COLO668 (cell line): ENCODE measurements around the gene PDZD2.
"Not testable (repeated sequence)": the region's sequence is repeated elsewhere in the genome, so short reads cannot be mapped to it uniquely, and the experiment has no call there.

Experiments
- DNase-seq: peaks from one replicate; lab custom pipeline; 2025; ENCODE audit not compliant: unreplicated experiment; lab: John Stamatoyannopoulos, UW

The PDZD2 gene

DNA sequence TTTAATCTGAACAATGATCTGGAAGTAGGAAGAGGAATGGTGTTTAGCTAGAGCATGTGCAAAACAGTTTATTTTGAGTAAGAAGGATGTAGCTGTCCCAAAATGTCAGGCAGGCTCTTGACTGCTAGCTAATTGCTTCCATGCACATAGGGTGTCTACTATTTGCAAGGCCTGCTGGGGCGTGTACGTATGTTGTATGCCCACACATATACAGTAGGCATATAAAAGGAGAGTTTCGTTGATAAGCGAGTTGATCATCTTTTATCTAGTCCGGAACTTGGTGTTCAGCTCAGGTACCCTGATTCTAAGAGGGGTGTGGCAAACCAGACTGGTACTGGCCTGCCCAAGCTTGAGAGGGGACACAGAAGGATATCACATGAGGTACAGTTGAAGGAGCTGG lies 358.0 kb downstream of the PDZD2 start:
- DNase-seq = no peak

DNA sequence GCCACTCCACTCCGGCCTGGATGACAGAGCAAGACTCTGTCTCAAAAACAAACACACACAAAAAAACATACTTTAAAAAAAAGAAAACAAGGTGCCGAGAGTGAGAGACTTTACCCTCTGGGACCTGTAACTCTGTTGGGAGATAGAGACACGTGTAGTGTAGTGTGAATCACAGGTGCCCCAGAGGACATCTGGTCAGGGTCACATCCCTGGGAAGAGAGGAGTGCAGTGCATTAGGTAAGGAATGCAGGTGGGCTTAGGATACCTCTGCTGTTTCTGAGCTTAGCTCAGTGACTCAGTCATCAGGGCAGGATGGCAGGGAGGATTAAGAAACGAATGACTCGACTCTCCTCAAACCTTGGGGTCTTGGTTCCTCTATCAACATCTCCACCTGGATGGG lies 360.5 kb downstream of the PDZD2 start:
- DNase-seq = no peak

DNA sequence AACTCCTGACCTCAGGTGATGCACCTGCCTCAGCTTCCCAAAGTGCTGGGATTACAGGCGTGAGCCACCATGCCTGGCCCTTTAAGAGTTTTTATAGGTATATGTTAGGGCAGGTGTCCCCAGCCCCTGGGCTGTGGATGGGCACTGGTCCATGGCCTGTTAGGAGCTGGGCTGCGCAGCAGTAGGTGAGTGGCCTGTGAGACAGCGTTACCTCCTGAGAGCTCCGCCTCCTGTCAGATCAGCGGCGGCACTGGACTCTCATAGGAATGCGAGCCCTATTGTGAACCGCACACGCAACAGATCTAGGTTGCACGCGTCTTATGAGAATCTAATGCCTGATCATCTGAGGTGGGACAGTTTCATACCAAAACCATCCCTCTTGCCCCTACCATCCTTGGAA lies 361.8 kb downstream of the PDZD2 start:
- no peak for DNase-seq

DNA sequence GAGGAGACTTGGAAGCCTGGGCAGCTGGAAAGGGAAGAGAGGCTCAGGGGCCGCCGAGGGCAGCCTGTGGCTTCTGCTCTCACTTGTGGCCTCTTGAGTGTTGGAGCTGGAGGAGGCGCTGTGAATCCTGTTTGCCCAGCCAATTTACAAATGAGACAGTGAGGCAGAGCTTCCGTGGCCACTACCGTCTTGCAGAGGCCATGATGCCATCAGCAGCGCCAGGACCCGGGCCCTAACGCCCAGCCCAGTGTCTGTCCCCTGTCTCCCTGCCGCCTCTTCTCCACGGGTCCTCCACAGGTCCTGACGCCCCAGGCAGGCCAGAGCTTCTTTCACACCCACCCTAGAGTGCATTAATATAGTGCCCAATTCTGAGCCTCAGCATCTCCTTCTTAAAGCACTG lies 362.4 kb downstream of the PDZD2 start:
- DNase-seq = no peak

DNA sequence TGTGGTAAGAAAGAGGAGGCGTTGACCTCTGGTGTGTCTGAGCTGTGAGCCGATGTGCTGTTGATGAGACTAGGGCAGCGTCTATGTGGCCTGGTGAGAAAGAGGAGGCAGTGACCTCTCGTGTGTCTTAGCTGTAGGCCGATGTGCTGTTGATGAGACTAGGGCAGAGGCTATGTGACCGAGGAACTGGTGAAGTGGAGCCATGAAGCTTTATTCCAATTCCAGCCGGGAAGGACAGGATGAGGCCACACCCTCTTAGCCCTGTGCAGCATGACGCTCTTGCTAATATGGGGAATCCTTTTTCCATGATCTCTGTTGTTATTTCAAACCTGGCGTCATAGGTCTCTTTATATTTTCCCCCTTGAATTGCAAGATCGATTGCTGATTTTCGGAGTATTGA lies 362.8 kb downstream of the PDZD2 start:
- no peak for DNase-seq

DNA sequence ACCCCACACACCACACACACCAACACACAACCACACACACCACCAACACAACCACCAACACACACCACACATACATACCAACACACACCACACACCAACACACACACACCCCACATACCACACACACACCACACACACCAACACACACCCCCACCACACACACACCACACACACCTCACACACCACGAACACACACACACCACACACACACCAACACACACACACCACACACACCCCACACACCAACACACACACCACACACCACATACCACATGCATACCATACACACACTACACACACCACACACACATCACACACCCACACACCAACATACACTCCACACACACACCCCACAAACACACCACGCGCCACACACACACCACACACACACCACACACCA lies 363.8 kb downstream of the PDZD2 start:
- no peak for DNase-seq

DNA sequence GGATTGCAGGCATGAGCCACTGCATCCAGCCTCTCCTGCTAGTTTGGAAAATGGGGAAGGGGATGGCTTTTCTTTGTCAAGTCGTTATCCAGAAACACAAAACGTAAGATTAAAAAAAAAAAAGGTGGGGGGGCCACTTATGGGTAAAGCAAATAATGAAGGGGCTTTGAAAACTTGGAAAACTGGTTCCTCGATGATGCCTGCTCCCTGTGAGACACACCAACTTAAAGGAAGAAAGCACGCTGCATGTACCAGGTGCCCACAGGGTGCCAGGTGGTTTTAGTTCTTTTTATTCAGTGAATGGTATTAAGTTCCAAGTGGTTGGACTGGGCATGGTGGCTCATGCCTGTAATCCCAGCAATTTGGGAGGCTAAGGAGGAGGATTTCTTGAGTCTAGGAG lies 365.1 kb downstream of the PDZD2 start:
- no peak for DNase-seq

DNA sequence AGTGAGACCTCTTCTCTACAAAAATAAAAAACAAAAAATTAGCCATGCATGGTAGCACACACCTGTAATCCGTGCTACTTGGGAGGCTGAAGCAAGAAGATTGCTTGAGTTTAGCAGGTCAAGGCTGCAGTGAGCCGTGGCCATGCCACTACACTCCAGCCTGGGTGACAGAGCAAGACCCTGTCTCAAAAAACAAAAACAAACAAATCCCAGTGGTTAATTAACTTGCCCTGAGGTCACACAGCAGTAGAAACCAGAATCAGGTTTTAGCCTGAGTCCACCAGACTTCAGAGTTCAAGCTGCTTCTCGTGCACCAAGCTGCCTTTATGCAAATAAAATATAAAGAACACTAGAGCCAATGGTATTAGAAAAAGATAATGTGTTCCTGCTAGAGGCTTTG lies 365.5 kb downstream of the PDZD2 start:
- DNase-seq = no peak

DNA sequence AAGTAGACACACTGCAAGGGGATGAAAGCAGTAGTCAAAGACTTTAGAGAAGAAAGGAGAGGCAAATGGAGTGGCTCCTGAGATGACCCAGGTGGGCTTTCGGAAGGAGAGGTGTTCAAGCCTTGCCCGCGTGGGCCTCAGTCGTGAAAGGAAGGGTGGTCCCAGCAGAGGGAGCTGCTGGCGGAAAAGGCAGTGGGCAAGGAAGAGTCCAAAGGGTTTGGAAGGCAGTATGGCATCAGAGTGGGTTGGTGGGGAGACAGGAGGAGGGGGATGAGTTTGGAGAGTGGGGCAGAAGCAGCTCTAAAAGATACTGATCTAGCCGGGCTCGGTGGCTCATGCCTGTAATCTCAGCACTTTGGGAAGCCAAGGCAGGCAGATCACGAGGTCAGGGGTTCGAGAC lies 369.8 kb downstream of the PDZD2 start:
- DNase-seq = no peak

DNA sequence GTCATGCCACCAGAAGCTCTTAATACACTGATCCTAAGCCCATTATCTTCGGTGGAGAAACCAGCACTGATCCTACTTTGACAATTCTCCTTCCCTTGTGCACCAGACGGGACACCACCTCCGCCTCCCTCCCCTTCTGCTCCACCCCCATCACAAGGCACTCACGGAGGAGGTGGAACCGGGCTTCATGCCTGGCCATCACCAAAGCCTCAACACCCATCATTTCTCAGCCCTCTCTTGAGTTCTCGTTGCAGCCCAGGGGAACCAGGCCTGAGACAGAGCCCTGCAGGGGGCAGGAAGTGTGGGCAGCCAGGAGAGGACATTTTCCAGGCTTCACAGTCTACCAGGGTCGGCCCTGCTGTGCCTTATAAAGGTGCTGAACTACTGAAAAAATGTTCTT lies 374.7 kb downstream of the PDZD2 start:
- DNase-seq = no peak

DNA sequence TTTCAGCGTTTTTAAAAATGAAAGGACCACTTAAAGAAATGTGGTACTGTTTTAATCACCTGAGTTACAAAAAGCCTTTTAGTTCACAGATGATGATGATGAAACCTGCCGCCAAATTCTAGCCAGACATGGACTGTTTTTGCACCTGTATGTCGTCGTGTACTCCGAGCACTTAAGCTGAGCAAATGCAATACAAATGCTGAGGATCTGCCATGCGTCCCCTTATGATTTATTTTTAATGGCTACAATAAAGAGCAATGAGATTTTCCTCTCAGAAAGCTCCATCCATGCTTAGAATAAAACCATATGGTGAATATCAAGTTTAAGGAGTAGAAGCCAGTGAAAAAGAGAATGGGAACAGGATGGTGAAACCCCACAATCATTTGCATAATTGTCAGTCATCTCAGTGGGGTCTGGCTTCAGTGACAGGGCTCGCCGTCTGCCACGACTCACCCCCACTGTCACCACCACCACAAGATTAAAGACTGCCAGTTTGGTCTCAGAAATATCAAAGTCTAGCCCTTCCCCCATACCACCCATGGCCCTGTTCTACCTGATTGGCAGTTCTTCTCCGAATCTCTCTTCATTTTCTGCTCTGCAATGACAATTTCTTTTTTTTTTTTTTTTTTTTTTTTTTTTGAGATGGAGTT lies 375.3 kb downstream of the PDZD2 start:
- no peak for DNase-seq

DNA sequence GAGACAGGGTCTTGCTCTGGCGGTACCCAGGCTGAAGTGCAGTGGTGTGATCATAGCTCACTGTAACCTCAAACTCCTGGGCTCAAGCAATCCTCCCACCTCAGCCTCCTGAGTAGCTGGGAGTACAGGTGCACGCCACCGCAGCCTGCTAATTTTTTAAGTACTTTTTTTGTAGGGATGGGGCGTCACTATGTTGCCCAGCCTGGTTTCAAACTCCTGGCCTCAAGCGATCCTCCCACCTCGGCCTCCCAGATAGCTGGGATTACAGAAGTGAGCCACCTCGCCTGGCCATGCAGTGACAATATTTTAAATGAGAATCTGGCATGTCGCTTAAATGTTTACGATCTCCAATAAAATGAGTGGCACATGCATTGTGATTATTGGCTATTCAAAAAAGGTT lies 376.3 kb downstream of the PDZD2 start:
- not testable (repeated sequence) for DNase-seq

DNA sequence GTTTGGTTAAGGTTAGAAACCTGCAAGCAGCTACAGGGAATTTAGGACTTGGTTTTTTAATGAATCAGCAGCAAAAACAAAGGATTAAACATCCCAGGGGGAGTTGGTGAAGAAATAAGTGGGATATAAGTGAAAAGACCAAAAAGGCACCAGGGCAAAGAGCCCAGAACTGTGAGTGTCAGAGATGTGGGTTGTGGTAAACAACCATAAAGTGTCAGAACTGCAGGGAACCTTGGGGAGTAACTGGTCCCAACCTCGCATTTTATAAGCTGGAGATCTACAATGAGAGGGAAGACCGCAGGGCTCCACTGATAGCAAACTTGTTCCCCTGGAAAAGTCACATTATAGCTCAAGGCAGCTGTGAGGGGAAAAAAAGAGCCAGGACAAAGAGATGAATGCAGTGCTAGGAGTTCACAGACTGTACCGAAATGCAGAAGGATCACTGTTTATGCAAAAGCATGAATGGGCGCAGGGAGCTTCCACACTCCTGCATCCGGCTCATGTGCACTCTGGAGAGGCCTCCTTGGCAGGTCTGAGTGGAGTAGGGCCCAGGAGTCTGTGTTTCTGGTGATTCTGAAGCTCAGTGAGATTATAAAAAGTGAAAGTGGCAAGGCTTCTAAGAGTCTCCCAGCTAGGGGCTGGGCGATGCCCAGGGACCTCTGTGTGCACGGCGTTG lies 378.9 kb downstream of the PDZD2 start:
- no peak for DNase-seq

DNA sequence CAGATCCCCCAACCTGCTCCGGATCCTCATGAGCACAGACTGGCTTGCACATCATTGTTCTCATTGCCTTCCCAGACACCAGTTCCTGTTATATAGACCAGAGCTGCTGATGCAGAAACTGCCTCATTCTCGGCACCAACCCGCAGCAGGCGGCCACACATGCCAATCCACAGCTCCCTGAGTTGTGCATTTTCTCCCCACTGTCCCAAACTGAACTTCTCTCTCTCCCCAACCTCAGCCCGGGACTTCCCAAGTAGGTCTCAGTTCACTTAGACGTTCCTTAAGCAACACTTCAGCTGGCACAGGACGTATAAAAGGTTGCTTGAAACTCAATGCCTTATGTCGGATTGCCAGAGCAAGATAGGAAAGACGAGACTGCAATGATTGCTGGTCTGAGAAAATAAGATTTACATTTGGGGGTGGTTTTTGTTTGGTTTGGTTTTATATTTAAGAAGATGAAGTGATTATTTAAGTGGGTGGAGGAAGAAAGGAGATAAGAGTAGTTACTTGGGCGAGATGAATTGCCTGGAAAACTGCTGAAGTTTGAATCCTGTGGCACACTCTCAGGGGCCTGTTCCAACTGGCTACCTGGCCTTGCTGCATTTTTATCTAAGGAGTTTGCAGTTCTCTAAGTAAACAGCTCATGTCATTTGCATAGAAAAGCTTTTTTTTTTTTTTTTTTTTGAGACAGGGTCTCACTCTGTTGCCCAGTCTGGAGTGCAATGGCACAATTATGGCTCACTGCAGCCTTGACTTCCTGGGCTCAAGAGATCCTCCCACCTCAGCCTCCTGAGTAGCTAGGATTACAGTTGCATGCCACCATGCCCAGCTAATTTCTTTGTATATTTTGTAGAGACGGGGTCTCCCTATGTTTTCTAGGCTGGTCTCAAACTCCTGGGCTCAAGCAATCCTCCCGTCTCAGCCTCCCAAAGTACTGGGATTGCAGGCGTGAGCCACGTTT lies 379.8 kb downstream of the PDZD2 start:
- no peak for DNase-seq

DNA sequence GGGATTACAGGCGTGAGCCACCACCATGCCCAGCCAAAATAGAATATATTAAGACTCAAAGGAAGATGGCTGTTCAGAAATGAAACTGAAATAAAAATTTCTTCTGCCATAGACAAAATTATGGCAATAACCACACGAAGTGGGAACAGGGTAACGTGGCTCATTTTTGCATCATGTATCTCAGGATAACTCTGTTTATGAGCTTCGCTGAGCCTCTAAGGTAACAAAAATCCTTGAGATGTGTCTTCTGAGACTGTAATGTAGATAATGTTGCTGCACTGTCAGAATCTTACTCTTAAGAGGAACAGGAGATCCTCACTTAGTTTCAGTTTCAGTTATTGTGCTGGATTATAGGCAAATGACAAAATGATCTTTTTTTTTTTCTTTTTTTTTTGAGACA lies 381.3 kb downstream of the PDZD2 start:
- no peak for DNase-seq

DNA sequence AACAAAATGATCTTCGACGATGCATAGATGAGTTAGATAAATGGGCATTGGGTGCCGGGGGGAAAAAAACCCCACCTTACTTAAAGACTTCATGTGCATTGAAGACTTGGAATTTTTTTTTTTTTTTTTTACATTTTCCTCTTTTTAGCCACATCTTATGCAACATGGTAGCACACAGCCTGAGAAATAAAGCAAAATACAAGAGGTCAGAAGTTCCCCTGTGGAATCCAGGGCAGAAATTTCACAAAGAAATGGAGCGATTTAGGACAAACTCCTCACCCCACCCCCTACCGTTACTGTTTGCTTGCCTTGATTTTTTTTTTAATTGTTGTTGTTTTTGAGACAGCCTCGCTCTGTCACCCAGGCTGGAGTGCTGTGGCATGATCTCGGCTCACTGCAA lies 382.0 kb downstream of the PDZD2 start:
- DNase-seq = no peak

DNA sequence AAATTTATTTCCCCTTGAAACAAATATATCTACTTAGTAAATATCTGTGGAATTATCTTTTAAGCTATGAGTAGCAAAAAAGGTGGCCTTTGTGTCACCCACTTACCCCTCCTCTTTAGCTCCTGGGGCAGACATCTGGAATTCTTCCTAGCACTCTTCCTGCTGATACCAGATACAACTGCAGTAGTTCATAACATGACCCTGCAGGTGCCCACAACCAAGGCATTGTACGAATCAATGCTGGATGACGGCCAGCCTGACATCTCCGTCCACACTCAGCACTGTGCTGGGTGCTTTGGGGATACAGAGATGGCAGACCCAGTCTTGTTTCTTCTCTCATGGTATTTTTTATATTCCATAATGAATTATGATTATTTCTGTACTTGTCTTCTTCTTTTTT lies 382.8 kb downstream of the PDZD2 start:
- no peak for DNase-seq

DNA sequence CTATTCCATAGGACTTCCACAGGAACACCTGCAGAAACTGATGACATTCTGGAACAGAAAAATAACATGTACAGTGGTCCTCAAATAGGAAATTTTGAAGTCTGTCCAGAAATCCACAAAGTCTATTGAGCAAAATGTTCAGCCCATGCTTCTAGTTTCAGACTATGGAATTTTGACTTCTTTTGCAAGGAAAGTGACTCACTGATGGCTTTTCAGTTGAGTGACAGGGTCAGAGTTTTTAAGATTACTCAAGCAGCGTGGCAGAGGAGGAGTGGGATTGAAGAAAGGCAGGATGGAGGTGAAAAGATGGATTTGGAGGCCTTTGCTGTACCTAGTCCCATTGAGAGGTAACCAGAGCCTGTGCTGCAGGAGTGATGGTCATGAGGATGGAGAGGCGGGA lies 383.7 kb downstream of the PDZD2 start:
- DNase-seq = no peak

DNA sequence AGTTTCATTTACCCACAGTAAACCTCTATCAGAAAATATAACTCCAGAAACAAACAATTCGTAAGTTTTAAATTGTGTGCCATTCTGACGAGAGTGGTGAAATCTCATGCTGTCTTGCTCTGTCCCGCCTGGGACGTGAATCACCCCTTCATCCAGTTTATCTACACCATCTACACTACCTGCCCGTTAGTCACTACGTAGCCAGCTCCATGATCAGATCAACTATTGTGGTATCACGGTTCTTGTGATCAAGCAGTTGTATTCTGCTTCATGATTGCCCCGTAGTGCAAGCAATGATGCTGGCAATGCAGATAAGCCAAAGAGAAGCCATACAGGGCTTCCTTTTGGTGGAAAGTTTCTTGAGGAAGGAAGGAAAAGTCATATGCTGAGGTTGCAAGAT lies 384.9 kb downstream of the PDZD2 start:
- DNase-seq = no peak

DNA sequence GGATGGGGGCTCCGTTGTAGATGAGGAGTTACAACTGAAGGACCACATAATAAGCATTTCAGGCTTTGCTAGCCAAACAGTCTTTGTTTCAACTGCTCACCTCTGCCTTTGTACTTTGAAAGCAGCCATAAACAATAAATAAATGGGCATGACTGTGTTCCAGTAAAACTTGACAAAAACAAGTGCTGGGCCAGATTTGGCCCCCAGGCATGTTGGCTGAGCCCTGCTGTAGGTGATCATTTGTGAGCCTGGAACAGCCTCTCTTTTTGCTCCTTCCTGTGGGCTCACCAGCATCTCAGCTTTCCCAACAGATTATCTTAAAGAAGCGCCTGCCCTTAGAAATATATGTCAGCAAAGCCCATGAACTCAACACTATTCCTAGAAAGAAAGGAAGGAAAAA lies 385.8 kb downstream of the PDZD2 start:
- DNase-seq = no peak

DNA sequence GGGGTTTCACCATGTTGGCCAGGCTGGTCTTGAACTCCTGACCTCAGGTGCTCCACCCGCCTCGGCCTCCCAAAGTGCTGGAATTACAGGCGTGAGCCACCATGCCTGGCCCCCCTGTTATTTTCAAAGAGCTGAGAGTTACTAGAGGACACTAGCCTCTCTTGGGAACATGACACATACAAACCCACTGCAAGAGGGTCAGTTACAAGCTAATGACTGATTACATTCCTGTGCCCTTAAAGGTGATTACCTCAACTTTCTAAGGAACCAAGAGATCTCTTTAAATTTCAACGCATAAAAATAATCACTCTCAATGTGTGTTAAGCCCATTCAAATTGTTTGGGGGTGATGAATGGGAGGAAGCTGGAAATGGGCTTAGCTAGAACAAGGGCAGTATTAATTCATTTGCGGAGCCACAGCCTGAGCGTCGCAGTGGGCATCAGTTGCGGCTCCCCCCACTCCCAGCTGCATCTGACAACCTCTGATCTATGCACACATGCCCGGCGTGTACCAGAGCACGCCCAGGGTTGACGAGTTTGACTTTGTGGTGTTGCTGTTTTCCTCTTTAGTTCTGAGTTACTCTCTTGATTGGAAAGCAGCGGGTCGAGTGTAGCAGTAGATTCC lies 388.3 kb downstream of the PDZD2 start:
- no peak for DNase-seq
